Stimulated activated CD4-positive, alpha-beta T cell treated with anti-CD3 and anti-CD28 coated beads, Interleukin-1b, Interleukin-23, amount 100 ng/mL, for 4 hours (primary cell): ENCODE measurements around the gene CCDC178.
"Not testable (repeated sequence)": the region's sequence is repeated elsewhere in the genome, so short reads cannot be mapped to it uniquely, and the experiment has no call there.

Source experiments
- DNase-seq, 2 donors: peaks; one replicate each; pipeline ENCODE4 v3.0.0-alpha.2; 2020; ENCODE audit warnings: low read depth in 2 of 2

CCDC178 gene

GRCh38 chr18:32983721-32984120 is 456.8 kb downstream of the CCDC178 start:
- DNase-seq: no peak

GRCh38 chr18:32980896-32981295 is 459.6 kb downstream of the CCDC178 start:
- DNase-seq: no peak

- no peak for DNase-seq
These were observed 465.0 kb downstream of the CCDC178 start for GRCh38 chr18:32975501-32975900.

- DNase-seq: no peak
These were observed 465.4 kb downstream of the CCDC178 start for GRCh38 chr18:32975163-32975436.

- DNase-seq: no peak
These were observed 465.9 kb downstream of the CCDC178 start for GRCh38 chr18:32974421-32975162.

GRCh38 chr18:32968248-32968647 is 472.3 kb downstream of the CCDC178 start:
- no peak for DNase-seq

- no peak for DNase-seq
These were observed 474.4 kb downstream of the CCDC178 start for GRCh38 chr18:32966141-32966540.

- no peak for DNase-seq
These were observed 479.0 kb downstream of the CCDC178 start for GRCh38 chr18:32961538-32961937.

- no peak for DNase-seq
These were observed 481.8 kb downstream of the CCDC178 start for GRCh38 chr18:32958746-32959145.

GRCh38 chr18:32956591-32957315 is 483.8 kb downstream of the CCDC178 start:
- no peak for DNase-seq

- not testable (repeated sequence) for DNase-seq
These were observed 488.2 kb downstream of the CCDC178 start for GRCh38 chr18:32952318-32952717.

- DNase-seq: no peak
These were observed 502.9 kb downstream of the CCDC178 start for GRCh38 chr18:32937597-32937996.

- DNase-seq: no peak
These were observed 503.5 kb downstream of the CCDC178 start for GRCh38 chr18:32937066-32937465.

GRCh38 chr18:32934201-32934600 is 506.3 kb downstream of the CCDC178 start:
- no peak for DNase-seq

- no peak for DNase-seq
These were observed 509.7 kb downstream of the CCDC178 start for GRCh38 chr18:32930695-32931301.

- no peak for DNase-seq
These were observed 511.3 kb downstream of the CCDC178 start for GRCh38 chr18:32929213-32929612.

- DNase-seq: no peak
These were observed 517.5 kb downstream of the CCDC178 start for GRCh38 chr18:32922951-32923430.

- DNase-seq: no peak
These were observed 519.4 kb downstream of the CCDC178 start for GRCh38 chr18:32920796-32921787.

- no peak for DNase-seq
These were observed 520.7 kb downstream of the CCDC178 start for GRCh38 chr18:32919799-32920198.

GRCh38 chr18:32918692-32919250 is 521.8 kb downstream of the CCDC178 start:
- DNase-seq: no peak

- no peak for DNase-seq
These were observed 525.0 kb downstream of the CCDC178 start for GRCh38 chr18:32915516-32915915.
